ENCODE results near the gene FOXE3. TPM values are rescaled to one million over a fixed set of nuclear protein-coding genes. Genes with fewer than 3 reads are reported as not detected.

Gene FOXE3
- total RNA-seq, 2 donors from 2014 or later = not detected

GRCh38 chr1:47440599-47441081 is 24.6 kb downstream of the FOXE3 start:
- H3K27ac Mint-ChIP-seq = no peak overlapping the region
- no peak for ATAC-seq (replicated peaks in 1 of 2)
- no peaks in the 10 kb centered on the region for H3K9me3 Mint-ChIP-seq
- H3K4me1 Mint-ChIP-seq (ENCODE audit: low read depth) = peaks cover 31% of the 10 kb centered on the region
- DNase-seq = no peak
- H3K36me3 Mint-ChIP-seq (ENCODE audit: insufficient read depth in 2 of 2) = peaks cover 4 to 5% of the 10 kb centered on the region in 2 donors
- no peaks in the 10 kb centered on the region for H3K27me3 Mint-ChIP-seq (ENCODE audit: low read depth)
- no peak overlapping the region for H3K4me3 Mint-ChIP-seq

GRCh38 chr1:47441450-47442106 is 25.5 kb downstream of the FOXE3 start:
- no peaks in the 10 kb centered on the region for H3K9me3 Mint-ChIP-seq
- no peak overlapping the region for H3K4me3 Mint-ChIP-seq
- H3K27ac Mint-ChIP-seq = no peak overlapping the region
- no peak for DNase-seq
- ATAC-seq (replicated peaks in 1 of 2) = no peak
- peaks cover 2 to 4% of the 10 kb centered on the region in 2 donors for H3K36me3 Mint-ChIP-seq (ENCODE audit: insufficient read depth in 2 of 2)
- H3K4me1 Mint-ChIP-seq (ENCODE audit: low read depth) = peaks cover 27% of the 10 kb centered on the region
- no peaks in the 10 kb centered on the region for H3K27me3 Mint-ChIP-seq (ENCODE audit: low read depth)

- H3K27ac Mint-ChIP-seq = no peak overlapping the region
Observed at GRCh38 chr1:47442202-47442601, 26.1 kb downstream of the FOXE3 start.

GRCh38 chr1:47442842-47443529 is 26.9 kb downstream of the FOXE3 start:
- Mint-ChIP-seq H3K27me3 (ENCODE audit: low read depth) (no peaks in the 10 kb centered on the region), H3K4me1 (ENCODE audit: low read depth) (peaks cover 26% of the 10 kb centered on the region), H3K36me3 (ENCODE audit: insufficient read depth in 2 of 2) (peaks cover 1 to 3% of the 10 kb centered on the region in 2 donors), H3K4me3 (peak overlapping the region; percentile 32 to 83), H3K27ac (peak overlapping the region; percentile 15), H3K9me3 (no peaks in the 10 kb centered on the region)
- no peak for ATAC-seq (replicated peaks in 1 of 2)
- DNase-seq = no peak

More at GRCh38 chr1:47442202-47442601, 26.1 kb downstream of the FOXE3 start:
- Mint-ChIP-seq H3K4me3 (no peak overlapping the region), H3K9me3 (no peaks in the 10 kb centered on the region), H3K36me3 (ENCODE audit: insufficient read depth in 2 of 2) (peaks cover 1 to 3% of the 10 kb centered on the region in 2 donors), H3K4me1 (ENCODE audit: low read depth) (peaks cover 26% of the 10 kb centered on the region), H3K27me3 (ENCODE audit: low read depth) (no peaks in the 10 kb centered on the region)
- DNase-seq (no peak), ATAC-seq (replicated peaks in 1 of 2) (no peak)

- no peaks in the 10 kb centered on the region for H3K27me3 Mint-ChIP-seq (ENCODE audit: low read depth)
- H3K9me3 Mint-ChIP-seq = no peaks in the 10 kb centered on the region
- H3K4me1 Mint-ChIP-seq (ENCODE audit: low read depth) = peaks cover 26% of the 10 kb centered on the region
- peaks cover 1 to 3% of the 10 kb centered on the region in 2 donors for H3K36me3 Mint-ChIP-seq (ENCODE audit: insufficient read depth in 2 of 2)
- no peak overlapping the region for H3K27ac Mint-ChIP-seq
- ATAC-seq (replicated peaks in 1 of 2) (no peak), DNase-seq (no peak)
- H3K4me3 Mint-ChIP-seq = peak overlapping the region; percentile 76 to 83
Observed at GRCh38 chr1:47443530-47444296, 27.6 kb downstream of the FOXE3 start.

GRCh38 chr1:47444297-47444561 is 28.1 kb downstream of the FOXE3 start:
- peak in 1 of 2 donors; percentile 8 for DNase-seq
- H3K27me3 Mint-ChIP-seq (ENCODE audit: low read depth) = no peaks in the 10 kb centered on the region
- no peaks in the 10 kb centered on the region for H3K9me3 Mint-ChIP-seq
- peaks cover 1 to 3% of the 10 kb centered on the region in 2 donors for H3K36me3 Mint-ChIP-seq (ENCODE audit: insufficient read depth in 2 of 2)
- peak in 1 of 2 donors; percentile 37 for ATAC-seq (replicated peaks in 1 of 2)
- peak overlapping the region; percentile 76 to 83 for H3K4me3 Mint-ChIP-seq
- H3K4me1 Mint-ChIP-seq (ENCODE audit: low read depth) = peaks cover 26% of the 10 kb centered on the region
- no peak overlapping the region for H3K27ac Mint-ChIP-seq

GRCh38 chr1:47444562-47445465 is 28.7 kb downstream of the FOXE3 start:
- H3K4me3 Mint-ChIP-seq = peak overlapping the region; percentile 76 to 83
- H3K27ac Mint-ChIP-seq = no peak overlapping the region
- ATAC-seq (replicated peaks in 1 of 2) (peak; percentile 61 to 69), DNase-seq (peak; percentile 33 to 46)
- no peaks in the 10 kb centered on the region for H3K9me3 Mint-ChIP-seq
- H3K27me3 Mint-ChIP-seq (ENCODE audit: low read depth) = no peaks in the 10 kb centered on the region
- peaks cover 1 to 3% of the 10 kb centered on the region in 2 donors for H3K36me3 Mint-ChIP-seq (ENCODE audit: insufficient read depth in 2 of 2)
- H3K4me1 Mint-ChIP-seq (ENCODE audit: low read depth) = peaks cover 26% of the 10 kb centered on the region

- ATAC-seq (replicated peaks in 1 of 2) = no peak
- Mint-ChIP-seq H3K27me3 (ENCODE audit: low read depth) (no peaks in the 10 kb centered on the region), H3K27ac (no peak overlapping the region), H3K9me3 (no peaks in the 10 kb centered on the region), H3K4me1 (ENCODE audit: low read depth) (peaks cover 26% of the 10 kb centered on the region), H3K36me3 (ENCODE audit: insufficient read depth in 2 of 2) (peaks cover 1 to 3% of the 10 kb centered on the region in 2 donors), H3K4me3 (peak overlapping the region in 1 of 2 donors; percentile 35)
- DNase-seq = no peak
Observed at GRCh38 chr1:47445823-47446550, 29.9 kb downstream of the FOXE3 start.

GRCh38 chr1:47448462-47449222 is 32.6 kb downstream of the FOXE3 start:
- H3K4me3 Mint-ChIP-seq = no peak overlapping the region
- H3K27ac Mint-ChIP-seq = no peak overlapping the region
- ATAC-seq (replicated peaks in 1 of 2) = no peak
- peaks cover 24% of the 10 kb centered on the region for H3K4me1 Mint-ChIP-seq (ENCODE audit: low read depth)
- no peaks in the 10 kb centered on the region for H3K9me3 Mint-ChIP-seq
- no peak for DNase-seq
- H3K36me3 Mint-ChIP-seq (ENCODE audit: insufficient read depth in 2 of 2) = peaks cover 1 to 3% of the 10 kb centered on the region in 2 donors
- H3K27me3 Mint-ChIP-seq (ENCODE audit: low read depth) = no peaks in the 10 kb centered on the region

- ATAC-seq (replicated peaks in 1 of 2) = peak in 1 of 2 donors; percentile 33
- Mint-ChIP-seq H3K4me3 (no peak overlapping the region), H3K4me1 (ENCODE audit: low read depth) (peaks cover 11% of the 10 kb centered on the region), H3K36me3 (ENCODE audit: insufficient read depth in 2 of 2) (peaks cover 0 to 1% of the 10 kb centered on the region in 2 donors), H3K9me3 (no peaks in the 10 kb centered on the region), H3K27me3 (ENCODE audit: low read depth) (peaks cover 2% of the 10 kb centered on the region), H3K27ac (no peak overlapping the region)
- DNase-seq = peak in 1 of 2 donors; percentile 16
Observed at GRCh38 chr1:47449822-47450552, 33.9 kb downstream of the FOXE3 start.

GRCh38 chr1:47450606-47451005 is 34.5 kb downstream of the FOXE3 start:
- Mint-ChIP-seq H3K4me3 (no peak overlapping the region), H3K27me3 (ENCODE audit: low read depth) (peaks cover 6% of the 10 kb centered on the region)

More at GRCh38 chr1:47450606-47451005, 34.5 kb downstream of the FOXE3 start:
- DNase-seq (no peak), ATAC-seq (replicated peaks in 1 of 2) (no peak)
- no peak overlapping the region for H3K27ac Mint-ChIP-seq
- no peaks in the 10 kb centered on the region for H3K36me3 Mint-ChIP-seq (ENCODE audit: insufficient read depth in 2 of 2)
- H3K4me1 Mint-ChIP-seq (ENCODE audit: low read depth) = peaks cover 6% of the 10 kb centered on the region
- H3K9me3 Mint-ChIP-seq = no peaks in the 10 kb centered on the region

Data from activated T-cell treated with anti-CD3 and anti-CD28 coated beads, Interleukin-2, amount 50 U/mL, for 72 hours (primary cell).